ENCODE results near the gene CEP95.

The CEP95 gene

DNA sequence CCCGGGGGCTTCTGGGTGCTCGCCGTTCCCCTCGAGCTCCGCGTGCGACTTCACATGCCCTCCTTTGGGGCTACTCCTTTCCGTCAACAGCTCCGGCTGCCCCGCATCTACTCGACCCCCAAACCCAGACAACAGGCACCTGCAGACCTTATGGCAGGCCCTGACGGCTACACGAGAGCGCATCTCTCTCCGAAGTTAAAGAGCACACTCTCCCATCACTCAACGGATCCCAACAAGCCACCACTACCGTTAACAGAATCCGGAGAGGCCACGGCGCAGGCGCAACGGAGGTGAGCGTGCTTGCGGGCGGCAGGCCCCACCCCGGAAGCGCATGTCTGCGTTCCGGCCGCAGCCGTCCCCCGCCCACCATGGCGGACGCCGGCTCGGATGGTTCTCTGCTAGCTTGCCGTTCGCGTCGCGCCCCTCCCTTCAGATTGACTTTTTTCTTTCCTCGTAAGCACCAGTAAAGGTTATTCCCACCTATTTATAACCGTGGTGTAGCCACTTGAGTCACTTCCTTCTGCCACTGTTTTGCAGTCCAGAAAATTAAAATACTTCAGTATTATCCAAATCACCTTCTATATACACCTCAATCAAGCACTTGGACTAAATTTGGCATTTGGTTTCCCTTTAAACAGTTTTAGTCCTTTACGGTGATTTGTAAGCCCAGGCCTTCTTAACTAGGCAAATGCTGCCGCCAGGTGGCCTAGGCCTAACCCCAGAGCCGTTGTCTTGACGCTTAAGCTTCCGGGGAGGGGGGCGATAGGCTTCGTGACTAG lies 9.8 kb upstream of the CEP95 start, which contains the start of gene POLG2:
TSS of gene POLG2 (minus strand) at position 269 of the 779 bp plus-strand sequence. CDS start at position 183, 86 bp downstream.
- Histone ChIP-seq H3K36me3 (ENCODE audit: control insufficient read depth in 1 of 2, insufficient read depth in 2 of 2, low read length in 2 of 2) (peaks cover 43 to 51% of the 10 kb centered on the region in 2 donors), H3K27ac (ENCODE audit: low read length) (peak within 1 kb of the TSS; percentile 82), H3K4me1 (ENCODE audit: control insufficient read depth in 1 of 2, insufficient read depth in 2 of 2, low read length in 2 of 2) (peaks cover under 1 to 64% of the 10 kb centered on the region in 2 donors), H3K4me3 (ENCODE audit: low read depth in 1 of 2, low read length in 2 of 2) (peak within 1 kb of the TSS; percentile 79 to 86), H3K9me3 (ENCODE audit: control insufficient read depth in 1 of 2, low read length in 2 of 2) (no peaks in the 10 kb centered on the region), H3K27me3 (ENCODE audit: low read depth, low read length) (no peaks in the 10 kb centered on the region)

DNA sequence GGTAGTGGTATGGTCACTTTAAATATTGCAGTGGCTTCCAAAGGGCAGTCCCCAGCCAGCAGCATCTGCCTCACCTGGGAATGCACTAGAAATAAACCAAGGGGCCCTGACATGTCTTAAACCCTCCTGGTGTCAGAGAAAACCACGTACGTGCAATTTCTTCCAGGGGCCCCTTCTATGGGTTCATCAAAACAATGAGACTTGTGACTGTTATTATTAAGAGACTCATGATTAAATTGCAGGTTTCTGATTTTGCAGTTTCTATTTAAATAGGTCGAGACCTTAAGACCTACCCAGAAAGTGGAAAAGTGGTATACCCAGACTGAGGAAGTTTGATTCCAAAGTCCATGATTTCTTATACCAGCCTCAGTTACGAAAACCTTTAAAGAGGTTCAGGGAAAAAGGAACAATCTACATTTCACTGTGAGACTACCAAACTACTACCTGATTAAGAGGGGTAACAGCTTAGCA lies 9.2 kb upstream of the CEP95 start:
- peak overlapping the region; percentile 79 to 86 for H3K4me3 ChIP-seq (ENCODE audit: low read depth in 1 of 2, low read length in 2 of 2)
- H3K4me1 ChIP-seq (ENCODE audit: control insufficient read depth in 1 of 2, insufficient read depth in 2 of 2, low read length in 2 of 2), result peaks cover 7 to 70% of the 10 kb centered on the region in 2 donors
- H3K9me3 ChIP-seq (ENCODE audit: control insufficient read depth in 1 of 2, low read length in 2 of 2), result no peaks in the 10 kb centered on the region
- H3K27me3 ChIP-seq (ENCODE audit: low read depth, low read length), result no peaks in the 10 kb centered on the region
- peak overlapping the region; percentile 82 for H3K27ac ChIP-seq (ENCODE audit: low read length)
- H3K36me3 ChIP-seq (ENCODE audit: control insufficient read depth in 1 of 2, insufficient read depth in 2 of 2, low read length in 2 of 2), result peaks cover 49 to 55% of the 10 kb centered on the region in 2 donors

DNA sequence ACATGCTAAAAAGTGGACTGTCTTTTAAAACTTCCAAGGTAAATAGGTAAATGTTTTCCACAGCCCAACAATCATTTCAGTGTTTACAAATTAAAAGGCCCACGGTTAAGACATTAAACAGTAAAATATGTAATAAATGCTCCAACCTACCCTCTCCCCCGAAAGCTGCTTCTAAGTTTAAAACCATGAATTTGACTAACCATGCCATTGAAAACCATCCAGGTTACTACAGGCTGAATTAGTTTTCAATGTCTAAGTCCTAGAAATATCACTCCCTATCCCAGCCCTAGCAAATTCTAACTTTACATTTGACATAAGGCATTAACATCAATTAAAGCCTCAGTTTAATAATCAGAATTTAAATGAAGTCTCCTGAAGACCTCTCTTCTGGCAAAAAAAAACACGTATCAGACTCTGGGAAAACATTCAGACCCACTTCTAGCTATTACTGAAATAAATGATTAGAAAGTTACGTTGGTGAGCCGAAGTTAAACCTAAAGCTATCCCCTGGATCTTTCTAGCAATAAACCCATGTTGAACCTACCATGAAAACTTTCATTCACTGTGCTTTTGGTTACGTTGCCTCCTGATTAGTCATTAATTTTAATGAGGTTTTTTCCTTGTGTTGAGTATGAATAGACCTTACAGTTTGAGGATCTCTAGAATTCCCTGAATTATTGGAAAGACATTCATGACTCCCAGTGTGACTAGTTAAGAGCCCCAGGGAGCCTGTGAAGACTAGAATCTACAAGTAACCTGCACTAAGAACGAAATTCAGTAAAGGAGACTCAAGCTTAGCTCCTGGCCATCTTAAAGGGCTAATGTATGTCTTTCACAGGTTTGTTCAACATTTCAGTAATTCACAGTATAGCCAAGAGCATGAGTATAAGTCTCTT lies 8.2 kb upstream of the CEP95 start:
- peak overlapping the region; percentile 82 for H3K27ac ChIP-seq (ENCODE audit: low read length)
- H3K27me3 ChIP-seq (ENCODE audit: low read depth, low read length), result no peaks in the 10 kb centered on the region
- H3K4me3 ChIP-seq (ENCODE audit: low read depth in 1 of 2, low read length in 2 of 2), result no peak overlapping the region
- peaks cover 14 to 80% of the 10 kb centered on the region in 2 donors for H3K4me1 ChIP-seq (ENCODE audit: control insufficient read depth in 1 of 2, insufficient read depth in 2 of 2, low read length in 2 of 2)
- peaks cover 59 to 60% of the 10 kb centered on the region in 2 donors for H3K36me3 ChIP-seq (ENCODE audit: control insufficient read depth in 1 of 2, insufficient read depth in 2 of 2, low read length in 2 of 2)
- H3K9me3 ChIP-seq (ENCODE audit: control insufficient read depth in 1 of 2, low read length in 2 of 2), result no peaks in the 10 kb centered on the region

DNA sequence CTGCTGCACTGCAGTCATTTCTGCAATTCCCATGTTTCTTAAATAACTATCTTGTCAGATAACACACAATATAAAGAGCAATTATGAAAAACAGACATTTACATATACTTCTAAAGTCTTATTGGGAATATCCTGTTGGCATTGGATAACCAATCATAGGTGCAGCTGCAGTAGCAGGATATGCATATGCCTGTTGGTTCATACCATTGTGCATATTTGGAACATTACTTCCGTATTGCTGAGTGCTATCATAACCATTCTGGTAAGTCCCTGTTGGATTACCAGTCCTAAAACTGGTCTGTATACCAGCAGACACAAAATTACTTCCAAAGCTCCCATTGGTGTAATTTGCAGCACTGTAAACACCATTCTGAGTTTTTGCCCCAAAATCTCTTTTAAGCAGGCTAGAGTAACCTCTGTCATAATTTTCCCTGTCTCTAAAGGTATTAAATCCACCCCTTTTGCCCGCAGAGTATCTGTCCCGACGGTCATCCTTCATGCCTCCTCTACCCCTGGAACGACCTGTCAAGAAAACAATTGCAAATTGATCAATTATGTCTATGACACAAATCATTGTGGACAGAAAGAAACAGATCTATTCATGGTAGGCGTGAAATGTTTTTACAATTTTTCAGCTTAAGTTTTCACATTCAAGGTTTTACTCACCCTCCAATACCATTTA lies 6.8 kb upstream of the CEP95 start:
- Histone ChIP-seq H3K27me3 (ENCODE audit: low read depth, low read length) (no peaks in the 10 kb centered on the region), H3K4me1 (ENCODE audit: control insufficient read depth in 1 of 2, insufficient read depth in 2 of 2, low read length in 2 of 2) (peaks cover 21 to 77% of the 10 kb centered on the region in 2 donors), H3K4me3 (ENCODE audit: low read depth in 1 of 2, low read length in 2 of 2) (no peak overlapping the region), H3K36me3 (ENCODE audit: control insufficient read depth in 1 of 2, insufficient read depth in 2 of 2, low read length in 2 of 2) (peaks cover 72 to 74% of the 10 kb centered on the region in 2 donors), H3K27ac (ENCODE audit: low read length) (no peak overlapping the region), H3K9me3 (ENCODE audit: control insufficient read depth in 1 of 2, low read length in 2 of 2) (no peaks in the 10 kb centered on the region)

DNA sequence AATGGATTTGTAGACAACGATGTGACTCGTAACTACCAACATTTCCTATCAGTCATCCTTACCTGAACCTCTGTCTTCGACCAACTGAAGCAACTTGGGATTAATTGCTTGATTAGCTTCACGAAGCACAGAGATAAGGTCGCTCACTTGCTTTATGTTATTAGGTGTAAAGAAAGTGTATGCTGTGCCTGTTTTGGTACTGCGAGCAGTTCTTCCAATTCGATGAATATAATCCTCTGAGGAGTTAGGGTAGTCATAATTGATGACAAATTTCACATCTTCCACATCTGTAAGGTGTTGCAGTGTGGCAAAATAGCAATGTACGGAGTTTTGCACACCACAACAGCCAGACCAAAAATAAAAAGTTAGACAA lies 6.3 kb upstream of the CEP95 start:
- Histone ChIP-seq H3K4me1 (ENCODE audit: control insufficient read depth in 1 of 2, insufficient read depth in 2 of 2, low read length in 2 of 2) (peaks cover 21 to 73% of the 10 kb centered on the region in 2 donors), H3K4me3 (ENCODE audit: low read depth in 1 of 2, low read length in 2 of 2) (no peak overlapping the region), H3K27me3 (ENCODE audit: low read depth, low read length) (no peaks in the 10 kb centered on the region), H3K36me3 (ENCODE audit: control insufficient read depth in 1 of 2, insufficient read depth in 2 of 2, low read length in 2 of 2) (peaks cover 74 to 78% of the 10 kb centered on the region in 2 donors), H3K9me3 (ENCODE audit: control insufficient read depth in 1 of 2, low read length in 2 of 2) (no peaks in the 10 kb centered on the region), H3K27ac (ENCODE audit: low read length) (no peak overlapping the region)

DNA sequence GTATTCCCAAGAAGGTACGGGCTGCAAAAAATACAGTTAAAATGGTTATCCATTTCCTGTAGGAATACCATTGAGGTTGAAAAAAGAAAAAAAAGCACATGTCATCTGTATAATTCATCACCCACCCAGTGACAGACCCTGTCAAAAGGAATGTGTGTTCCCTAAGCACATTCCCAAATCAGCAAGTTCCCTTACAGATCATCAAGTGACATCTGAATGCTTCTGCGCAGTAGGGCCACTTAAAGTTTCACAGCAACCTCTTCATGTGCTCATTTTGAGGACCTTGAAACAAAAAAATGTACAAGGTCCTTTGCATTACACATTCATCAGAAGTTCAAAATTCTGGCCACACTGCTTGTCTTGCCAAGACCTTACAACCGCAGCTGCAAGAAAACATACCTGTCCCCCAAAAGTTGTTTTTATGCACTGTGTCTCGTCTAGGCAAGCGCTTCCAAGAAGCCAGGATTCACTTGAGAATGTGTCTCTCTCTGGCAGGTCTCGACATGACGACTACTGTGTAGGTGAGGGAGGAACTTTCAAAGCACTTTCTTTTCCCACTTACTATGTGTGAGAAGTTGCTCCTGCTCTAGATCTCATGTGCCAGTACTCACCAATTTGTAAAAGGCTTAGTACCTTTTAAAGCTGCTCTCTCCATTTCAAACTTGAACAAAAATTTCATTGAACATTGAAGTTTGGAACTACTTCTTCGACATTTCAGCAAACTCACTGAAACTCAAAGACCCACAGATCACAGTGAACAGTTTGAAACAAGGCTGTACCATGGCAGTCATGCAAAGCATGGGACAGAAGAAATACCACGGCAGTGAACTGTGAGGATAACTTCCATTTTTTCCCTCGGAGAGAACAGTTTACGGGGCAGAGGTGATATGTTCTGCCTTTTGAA lies 5.7 kb upstream of the CEP95 start:
- peaks cover 74 to 80% of the 10 kb centered on the region in 2 donors for H3K36me3 ChIP-seq (ENCODE audit: control insufficient read depth in 1 of 2, insufficient read depth in 2 of 2, low read length in 2 of 2)
- peaks cover 21 to 67% of the 10 kb centered on the region in 2 donors for H3K4me1 ChIP-seq (ENCODE audit: control insufficient read depth in 1 of 2, insufficient read depth in 2 of 2, low read length in 2 of 2)
- no peak overlapping the region for H3K4me3 ChIP-seq (ENCODE audit: low read depth in 1 of 2, low read length in 2 of 2)
- H3K27me3 ChIP-seq (ENCODE audit: low read depth, low read length), result no peaks in the 10 kb centered on the region
- H3K9me3 ChIP-seq (ENCODE audit: control insufficient read depth in 1 of 2, low read length in 2 of 2), result no peaks in the 10 kb centered on the region
- no peak overlapping the region for H3K27ac ChIP-seq (ENCODE audit: low read length)

DNA sequence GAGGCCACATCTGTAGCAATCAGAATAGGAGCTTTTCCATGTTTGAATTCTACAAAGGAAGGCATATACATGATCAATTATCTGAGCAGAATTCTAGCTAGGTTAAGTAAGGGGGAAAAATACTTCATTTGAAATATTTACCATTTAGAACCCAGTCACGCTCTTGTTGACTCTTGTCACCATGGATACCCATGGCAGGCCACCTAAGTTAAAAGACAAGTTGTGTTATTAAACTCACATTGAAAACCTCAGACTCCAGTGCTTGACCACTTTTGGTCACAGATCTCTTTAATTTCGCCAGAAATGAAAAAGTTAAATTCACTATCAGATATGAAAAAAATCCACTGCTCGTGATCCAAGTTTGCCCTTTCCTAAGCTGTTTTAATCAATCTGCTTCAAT lies 4.8 kb upstream of the CEP95 start:
- peak overlapping the region in 1 of 2 donors; percentile 23 for H3K4me3 ChIP-seq (ENCODE audit: low read depth in 1 of 2, low read length in 2 of 2)
- no peak overlapping the region for H3K27ac ChIP-seq (ENCODE audit: low read length)
- H3K4me1 ChIP-seq (ENCODE audit: control insufficient read depth in 1 of 2, insufficient read depth in 2 of 2, low read length in 2 of 2), result peaks cover 21 to 67% of the 10 kb centered on the region in 2 donors

DNA sequence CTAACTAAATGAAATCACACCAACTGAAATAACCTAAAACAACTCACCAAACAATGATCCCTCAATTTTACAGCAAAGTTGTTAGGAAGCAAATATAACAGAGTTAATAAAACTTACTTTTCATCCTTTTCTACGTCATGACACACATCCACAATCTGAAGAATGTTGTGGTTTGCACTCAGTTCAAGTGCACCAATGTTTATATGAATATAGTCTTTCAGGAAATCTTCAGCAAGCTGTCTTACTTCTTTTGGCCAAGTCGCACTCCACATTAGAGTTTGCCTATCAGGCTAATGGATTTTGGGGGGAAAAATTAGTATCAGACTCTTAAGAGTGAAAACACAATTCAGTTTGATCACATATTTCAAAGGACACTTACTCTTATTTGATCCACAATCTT lies 4.0 kb upstream of the CEP95 start:
- no peaks in the 10 kb centered on the region for H3K9me3 ChIP-seq (ENCODE audit: control insufficient read depth in 1 of 2, low read length in 2 of 2)
- peaks cover 21 to 62% of the 10 kb centered on the region in 2 donors for H3K4me1 ChIP-seq (ENCODE audit: control insufficient read depth in 1 of 2, insufficient read depth in 2 of 2, low read length in 2 of 2)
- no peaks in the 10 kb centered on the region for H3K27me3 ChIP-seq (ENCODE audit: low read depth, low read length)
- H3K4me3 ChIP-seq (ENCODE audit: low read depth in 1 of 2, low read length in 2 of 2), result peak overlapping the region; percentile 5 to 23
- H3K27ac ChIP-seq (ENCODE audit: low read length), result peak overlapping the region; percentile 100
- peaks cover 73 to 85% of the 10 kb centered on the region in 2 donors for H3K36me3 ChIP-seq (ENCODE audit: control insufficient read depth in 1 of 2, insufficient read depth in 2 of 2, low read length in 2 of 2)

More for the DNA sequence above, 4.8 kb upstream of the CEP95 start:
- no peaks in the 10 kb centered on the region for H3K9me3 ChIP-seq (ENCODE audit: control insufficient read depth in 1 of 2, low read length in 2 of 2)
- H3K36me3 ChIP-seq (ENCODE audit: control insufficient read depth in 1 of 2, insufficient read depth in 2 of 2, low read length in 2 of 2), result peaks cover 74 to 86% of the 10 kb centered on the region in 2 donors
- H3K27me3 ChIP-seq (ENCODE audit: low read depth, low read length), result no peaks in the 10 kb centered on the region

DNA sequence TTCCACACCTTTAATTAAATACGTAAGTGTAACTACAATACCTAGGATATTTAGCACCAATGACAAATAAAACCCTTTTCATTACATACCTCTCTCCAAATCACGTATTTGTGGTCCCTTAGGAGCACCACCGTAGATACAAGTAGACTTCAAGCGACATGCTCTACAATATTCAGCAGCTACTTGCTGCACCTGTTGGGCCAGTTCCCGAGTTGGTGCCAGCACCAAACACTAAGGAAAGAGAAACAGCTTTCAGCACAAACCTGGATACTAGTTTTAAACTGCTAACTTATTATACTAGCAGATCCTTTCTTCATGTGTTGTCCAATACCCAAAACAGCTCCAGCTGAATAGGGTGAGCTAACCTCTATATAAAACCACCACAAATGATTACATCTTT lies 3.4 kb upstream of the CEP95 start:
- peak overlapping the region; percentile 100 for H3K27ac ChIP-seq (ENCODE audit: low read length)
- no peaks in the 10 kb centered on the region for H3K27me3 ChIP-seq (ENCODE audit: low read depth, low read length)
- peaks cover 68 to 80% of the 10 kb centered on the region in 2 donors for H3K36me3 ChIP-seq (ENCODE audit: control insufficient read depth in 1 of 2, insufficient read depth in 2 of 2, low read length in 2 of 2)
- peak overlapping the region; percentile 83 to 100 for H3K4me3 ChIP-seq (ENCODE audit: low read depth in 1 of 2, low read length in 2 of 2)
- peaks cover 21 to 64% of the 10 kb centered on the region in 2 donors for H3K4me1 ChIP-seq (ENCODE audit: control insufficient read depth in 1 of 2, insufficient read depth in 2 of 2, low read length in 2 of 2)
- no peaks in the 10 kb centered on the region for H3K9me3 ChIP-seq (ENCODE audit: control insufficient read depth in 1 of 2, low read length in 2 of 2)

Data from muscle layer of duodenum (tissue), 2 donors.